GM21360 (cell line): ENCODE data around the gene RAPH1.

Experiments used
- ATAC-seq: cut with Tn5 transposase; IDR thresholded peaks from one replicate; pipeline ENCODE4 v1.9.1; 2021; ENCODE audit warnings: mild to moderate bottlenecking, moderate library complexity; ENCODE audit not compliant: unreplicated experiment

Gene RAPH1

DNA sequence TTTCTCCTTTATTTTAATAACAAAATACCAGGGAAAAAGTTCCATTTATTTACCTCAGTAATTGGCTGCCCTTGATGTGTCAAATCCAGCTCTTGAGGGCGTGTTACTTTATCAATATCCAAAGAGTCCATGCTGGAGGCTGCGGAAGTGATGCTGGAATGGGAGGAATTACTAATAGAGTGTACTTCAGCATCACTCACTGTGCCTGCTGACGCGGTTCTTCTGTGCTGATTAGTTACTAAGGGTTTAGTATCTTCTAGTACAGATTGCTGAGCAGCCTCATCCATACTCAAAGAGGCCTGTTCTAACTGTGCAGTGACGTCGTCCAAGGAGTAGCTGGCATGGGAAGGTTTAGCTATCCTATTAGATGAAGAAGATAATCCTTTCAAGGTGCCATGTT lies 45.6 kb downstream of the RAPH1 start:
- no peak for ATAC-seq

DNA sequence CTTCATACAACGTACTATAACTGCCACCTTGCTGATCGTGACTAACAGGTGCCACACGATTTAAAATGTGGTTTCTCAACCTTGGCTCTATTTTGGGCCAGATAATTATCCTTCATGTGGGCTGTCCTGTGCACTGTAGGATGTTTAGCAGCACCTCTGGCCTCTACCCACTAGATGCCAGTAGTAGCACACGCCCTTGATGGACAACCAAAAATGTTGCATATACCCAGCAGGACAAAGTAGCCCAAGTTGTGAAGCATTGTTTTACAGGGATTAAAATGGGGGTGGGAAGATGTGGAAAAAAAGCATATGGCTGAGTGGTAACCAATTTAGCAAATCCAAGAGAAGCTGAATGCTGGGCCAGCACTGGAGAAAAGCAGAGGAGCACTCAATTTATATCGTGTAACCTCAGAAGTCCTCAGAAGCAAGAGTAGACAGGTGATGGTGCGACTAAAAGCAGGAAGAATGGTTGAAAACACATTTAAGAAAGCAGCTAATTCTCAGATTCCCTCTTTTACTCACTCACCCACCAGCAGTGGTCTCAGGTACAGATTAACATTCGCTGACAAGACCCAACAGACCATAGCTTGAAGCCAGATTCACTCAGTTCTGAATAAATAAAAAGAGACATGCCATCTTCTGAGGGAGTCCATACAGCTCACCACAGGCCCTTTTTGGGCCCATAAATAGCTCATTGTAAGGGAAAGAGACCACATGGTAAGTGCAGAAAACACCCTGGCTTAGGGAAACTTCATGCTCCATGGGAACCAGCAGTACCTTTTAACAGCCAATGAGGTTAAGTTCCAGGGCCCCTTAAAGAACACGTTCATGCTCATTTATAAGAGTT lies 50.6 kb downstream of the RAPH1 start:
- ATAC-seq: peak; percentile 63

DNA sequence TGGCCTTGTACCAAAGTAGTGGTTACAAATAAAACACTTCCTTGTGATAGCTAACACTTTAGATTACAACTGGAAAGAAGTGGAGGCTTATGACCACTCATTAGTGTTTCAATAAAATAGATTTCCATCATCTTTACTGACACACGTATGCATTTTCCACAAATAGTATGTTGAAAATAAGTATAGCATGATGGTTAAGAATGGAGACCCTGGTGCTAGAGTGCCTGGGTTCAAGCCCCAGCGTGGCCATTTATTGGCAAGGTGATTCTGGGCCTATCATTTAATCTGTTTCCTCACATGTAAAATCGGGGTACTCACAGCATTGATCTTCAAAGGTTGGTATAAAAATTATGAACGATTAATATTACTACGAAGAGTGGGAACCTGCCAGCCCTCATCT lies 54.5 kb downstream of the RAPH1 start:
- ATAC-seq: no peak

DNA sequence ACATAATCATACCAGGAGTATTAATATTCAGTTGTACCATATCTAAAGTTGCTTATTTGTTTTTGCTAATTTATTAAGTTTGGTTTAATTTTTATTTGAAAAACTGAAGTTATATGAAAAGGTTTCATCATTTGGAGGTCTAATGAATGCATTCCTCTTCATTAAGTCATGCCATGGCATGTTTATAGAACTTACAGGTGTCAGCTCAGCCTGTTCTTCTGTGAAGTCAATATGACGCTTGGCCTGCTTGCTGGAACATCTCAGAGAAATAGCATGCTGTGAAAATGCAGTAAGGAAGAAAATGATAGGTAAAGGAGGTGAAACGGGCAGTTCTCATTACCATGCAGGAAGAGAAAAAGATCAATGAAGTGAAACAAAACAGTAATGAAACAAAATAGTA lies 58.2 kb downstream of the RAPH1 start:
- ATAC-seq: no peak

DNA sequence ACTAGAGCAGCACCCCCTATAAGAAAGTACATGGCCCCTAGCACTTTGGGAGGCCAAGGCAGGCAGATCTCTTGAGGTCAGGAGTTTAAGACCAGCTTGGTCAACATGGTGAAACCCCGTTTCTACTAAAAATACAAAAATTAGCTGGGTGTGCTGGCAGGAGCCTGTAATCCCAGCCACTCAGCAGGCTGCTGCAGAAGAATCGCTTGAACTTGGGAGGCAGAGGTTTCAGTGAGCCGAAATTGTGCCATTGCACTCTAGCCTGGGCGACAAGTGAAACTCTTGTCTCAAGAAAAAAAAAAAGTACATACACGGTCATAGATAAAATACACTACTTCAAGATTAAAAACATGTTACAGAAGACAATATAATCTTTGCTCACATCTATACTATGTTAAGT lies 63.8 kb downstream of the RAPH1 start:
- no peak for ATAC-seq

DNA sequence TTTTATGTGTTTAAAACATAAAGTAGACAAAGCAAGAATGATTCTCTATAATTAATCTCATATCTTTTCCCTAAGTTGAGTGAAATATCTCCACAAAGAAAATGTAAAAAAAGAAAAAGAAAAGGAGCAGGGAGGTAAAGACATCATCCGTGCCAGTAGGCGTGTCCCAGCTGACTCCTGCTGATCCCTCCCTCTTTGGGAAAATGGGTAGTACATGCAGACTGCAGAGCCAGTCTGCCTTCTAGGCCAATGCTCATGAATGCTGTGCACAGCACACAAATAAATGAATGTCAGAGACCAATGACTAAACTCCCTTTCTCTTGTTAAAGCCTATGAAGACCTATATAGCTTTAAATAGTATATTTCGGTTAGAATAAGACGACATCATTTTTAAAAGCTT lies 64.7 kb downstream of the RAPH1 start:
- ATAC-seq: no peak

DNA sequence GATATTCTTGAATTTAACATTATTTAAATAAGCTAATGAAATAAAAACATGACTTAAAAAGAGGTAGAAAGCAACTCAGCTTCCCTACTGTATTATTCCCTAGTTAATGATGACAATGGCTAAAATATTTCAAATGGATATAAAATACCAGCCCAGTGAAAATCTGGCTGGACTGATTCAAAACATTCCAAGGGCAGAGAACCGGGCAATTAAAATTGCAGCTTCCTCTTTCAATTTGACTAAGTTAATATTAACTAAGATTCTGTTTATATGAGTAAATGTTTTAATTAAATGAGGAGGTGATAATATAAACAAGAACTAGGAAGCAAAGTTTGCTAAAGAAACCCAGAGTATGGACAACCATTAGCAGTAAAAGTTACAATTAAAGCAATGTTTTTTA lies 65.6 kb downstream of the RAPH1 start:
- no peak for ATAC-seq

DNA sequence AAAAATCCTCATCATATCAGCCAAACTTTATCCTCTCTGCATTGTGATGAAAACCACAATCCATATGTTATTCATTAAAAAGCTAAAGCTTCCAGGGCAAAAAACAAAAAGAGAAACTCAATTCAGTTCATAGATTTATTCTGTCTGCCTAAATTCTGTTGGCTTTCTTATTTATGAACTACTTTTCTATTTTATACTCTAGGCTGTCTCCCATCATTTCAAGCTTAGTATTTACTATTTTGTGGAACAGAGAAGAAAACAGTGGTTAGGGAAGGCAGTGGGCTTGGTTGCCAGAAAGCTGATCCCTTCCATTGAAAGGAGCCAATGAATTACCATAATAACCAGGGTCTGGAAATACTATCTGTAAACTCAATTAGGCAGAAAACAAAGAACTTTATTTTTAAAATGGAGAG lies 71.8 kb downstream of the RAPH1 start:
- no peak for ATAC-seq

DNA sequence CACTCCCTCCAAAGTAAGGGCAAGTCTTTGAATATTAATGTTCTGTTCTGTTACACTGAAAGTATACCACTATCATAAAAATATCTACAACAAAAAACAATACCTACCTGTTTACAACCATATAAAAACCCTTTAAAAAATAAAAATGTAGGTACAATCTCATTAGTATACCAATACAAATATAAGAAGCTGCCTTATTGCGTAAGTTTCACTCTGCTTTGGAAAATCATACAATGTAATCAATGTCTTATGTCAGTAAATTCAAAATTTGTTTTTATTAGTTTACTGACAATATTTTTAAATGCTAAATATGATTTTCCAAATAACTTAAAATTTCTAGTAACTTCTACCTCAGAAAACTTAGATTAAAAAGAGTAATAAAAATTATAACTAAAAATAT lies 72.8 kb downstream of the RAPH1 start:
- no peak for ATAC-seq

DNA sequence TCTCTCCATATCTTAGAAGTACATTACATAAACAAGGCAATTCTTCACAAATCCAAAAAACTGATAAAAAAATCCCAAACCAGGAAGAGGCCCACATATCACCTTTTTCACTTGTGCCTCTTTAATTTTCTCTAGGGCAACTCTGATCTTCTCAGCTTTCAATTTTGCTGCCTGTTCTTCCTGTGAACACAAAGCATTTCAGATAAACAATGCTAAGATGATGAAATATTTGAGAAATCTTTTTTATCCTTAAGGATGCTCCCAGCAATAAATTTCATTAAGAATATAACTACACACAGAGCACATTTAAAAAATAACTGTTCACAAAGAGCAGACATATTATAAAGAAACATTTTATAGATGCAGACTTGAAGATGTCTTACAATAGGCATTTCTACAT lies 73.4 kb downstream of the RAPH1 start:
- no peak for ATAC-seq

DNA sequence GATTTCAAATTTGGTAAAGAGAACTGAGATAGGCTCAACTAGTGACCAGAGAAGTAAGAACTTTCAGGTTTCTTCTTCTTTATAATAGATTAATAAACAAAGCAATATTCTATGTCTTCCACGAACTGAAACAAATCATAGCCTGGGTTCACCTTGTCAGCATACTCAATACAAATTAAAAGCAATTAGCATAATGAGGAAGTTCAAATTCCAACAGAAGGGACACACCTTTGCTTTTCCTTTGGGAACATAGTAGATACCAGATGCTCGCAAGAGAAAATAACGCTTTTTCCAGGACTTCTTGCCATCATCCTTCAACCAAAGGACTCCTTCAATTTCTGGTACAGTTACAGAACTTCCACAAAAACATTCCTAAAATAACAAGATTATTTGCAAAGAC lies 79.9 kb downstream of the RAPH1 start:
- no peak for ATAC-seq

DNA sequence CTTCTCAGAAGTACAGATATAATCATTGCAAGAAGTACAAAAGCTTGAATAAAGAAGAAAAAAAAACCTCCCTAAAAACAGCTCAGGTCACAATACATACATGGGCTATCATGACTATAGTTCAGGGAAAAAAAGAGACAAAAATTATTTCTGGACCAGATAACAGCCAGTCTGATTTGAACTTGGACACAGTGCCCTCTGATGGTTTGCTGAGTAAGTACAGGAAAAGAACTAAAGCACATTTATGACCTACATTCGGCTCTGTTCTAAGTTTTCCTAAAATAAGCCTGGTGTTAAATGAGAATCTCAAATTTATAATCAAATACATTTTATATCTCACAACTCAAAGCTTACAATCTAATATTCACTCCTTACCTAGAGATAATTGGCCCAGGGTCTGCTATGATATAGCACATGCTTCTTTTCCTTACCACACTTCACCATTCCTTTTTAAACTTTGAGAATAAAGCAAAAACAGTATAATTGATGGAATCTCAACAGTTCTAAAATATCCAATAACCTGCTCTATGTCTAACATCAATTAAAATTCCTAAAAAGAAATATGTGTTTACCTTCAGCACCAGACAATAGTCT lies 81.1 kb downstream of the RAPH1 start:
- no peak for ATAC-seq

DNA sequence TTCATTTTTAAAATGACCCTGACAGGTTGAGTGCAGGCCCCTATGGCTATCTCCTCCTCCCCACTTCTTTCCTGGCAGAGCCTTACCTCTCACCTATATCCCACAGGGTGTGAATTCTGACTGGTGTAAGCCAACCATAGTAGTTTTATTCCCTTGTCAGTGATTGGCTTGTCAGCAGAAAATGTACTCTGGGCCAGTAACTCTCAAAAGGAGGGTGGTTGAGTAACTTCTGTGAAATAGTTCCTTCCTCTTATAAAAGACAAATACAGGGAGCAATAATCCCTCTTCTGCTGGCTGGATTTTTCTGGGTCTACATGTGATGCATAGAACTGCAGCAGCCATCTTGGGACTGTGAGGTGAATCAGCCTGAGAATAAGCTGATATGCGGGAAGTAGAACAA lies 83.4 kb downstream of the RAPH1 start:
- no peak for ATAC-seq

DNA sequence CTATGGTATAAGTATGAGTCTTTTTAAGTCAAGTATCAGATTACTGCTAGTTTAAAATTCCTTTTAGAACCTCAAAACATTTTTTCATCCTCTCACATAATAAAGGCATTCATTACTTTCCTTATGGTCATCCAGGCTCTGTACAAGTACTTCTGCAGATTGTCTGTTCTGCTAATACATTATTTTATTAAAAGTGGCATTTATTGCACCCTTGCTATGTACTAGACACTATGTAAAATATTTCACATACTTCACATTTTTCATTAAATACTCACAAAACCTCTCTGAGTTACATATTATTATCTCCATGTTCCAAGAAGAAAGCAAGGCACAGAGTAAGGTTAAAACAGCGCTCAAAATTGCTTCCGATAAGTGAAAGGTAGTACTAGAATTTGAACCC lies 84.1 kb downstream of the RAPH1 start:
- no peak for ATAC-seq

DNA sequence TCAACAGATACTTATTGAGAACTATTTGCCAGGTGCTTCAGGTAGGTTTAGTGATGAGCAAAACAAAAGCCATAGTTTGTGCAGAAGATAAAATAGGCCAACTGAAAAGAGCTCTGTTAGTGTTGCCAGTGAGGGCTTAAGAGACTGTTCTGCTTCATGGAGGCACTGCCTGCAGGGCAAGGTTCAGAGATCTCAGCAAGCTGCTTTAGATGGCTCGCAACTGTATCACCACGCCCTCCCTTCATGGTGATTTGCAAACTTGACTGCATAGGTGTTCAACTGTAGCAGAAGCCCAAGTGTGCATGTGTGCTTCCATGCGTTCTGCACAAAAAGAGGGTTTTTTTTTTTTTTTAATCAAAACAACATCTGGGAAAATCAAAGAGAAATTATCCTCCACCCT lies 84.5 kb downstream of the RAPH1 start:
- ATAC-seq: no peak

DNA sequence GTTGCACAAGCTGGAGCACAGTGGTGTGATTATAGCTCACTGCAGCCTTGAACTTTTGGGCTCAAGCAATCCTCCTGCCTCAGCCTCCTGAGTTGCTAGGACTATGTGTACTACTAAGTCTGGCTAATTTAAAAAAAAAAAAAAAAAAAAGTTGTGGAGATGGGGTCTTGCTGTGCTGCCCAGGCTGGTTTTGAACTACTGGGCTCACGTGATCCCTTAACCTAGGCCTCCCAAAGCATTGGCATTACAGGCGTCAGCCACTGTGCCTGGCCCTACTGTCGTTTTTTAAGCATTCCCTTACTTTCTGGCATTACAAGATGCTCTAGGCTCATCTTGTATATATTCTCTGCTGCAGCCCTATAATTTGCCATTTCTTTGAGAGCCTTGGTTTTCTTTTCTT lies 88.3 kb downstream of the RAPH1 start:
- no peak for ATAC-seq

DNA sequence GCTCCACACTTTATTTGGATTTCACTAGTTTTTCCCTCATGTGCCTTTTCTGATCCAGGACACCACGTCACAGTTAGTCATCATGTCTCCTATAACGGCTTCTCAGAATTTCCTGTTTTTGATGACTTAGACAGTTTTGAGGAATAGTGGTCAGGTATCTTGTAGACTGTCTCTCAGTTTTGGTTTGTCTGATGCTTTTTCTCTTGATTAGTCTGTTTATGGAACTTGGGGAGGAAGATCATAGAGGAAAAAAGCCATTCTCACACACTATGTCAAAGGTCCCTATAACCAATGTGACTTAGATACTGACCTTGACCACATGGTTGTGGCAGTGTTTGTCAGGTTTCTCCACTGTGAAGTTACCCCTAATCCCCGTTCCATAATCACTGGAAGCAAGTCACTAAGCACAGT lies 89.0 kb downstream of the RAPH1 start:
- no peak for ATAC-seq

DNA sequence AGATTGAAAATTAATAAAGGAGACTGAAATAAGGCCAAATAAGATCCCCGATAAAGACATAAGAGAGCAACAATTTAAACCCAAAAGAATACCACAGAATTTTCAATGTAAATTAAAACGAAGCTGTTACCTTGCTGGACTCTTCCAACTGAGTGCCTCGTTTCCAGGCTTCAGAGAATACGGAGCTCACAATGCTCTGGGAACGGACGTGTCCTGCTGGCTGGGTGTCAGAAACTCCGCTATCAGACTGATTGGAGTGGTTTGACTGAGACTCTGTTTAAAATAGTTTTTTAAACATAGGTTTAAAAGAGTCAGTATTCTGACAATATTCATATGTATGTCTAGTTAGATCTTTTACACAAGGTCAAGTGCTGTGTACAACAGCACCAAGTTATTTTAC lies 90.4 kb downstream of the RAPH1 start:
- ATAC-seq: no peak

DNA sequence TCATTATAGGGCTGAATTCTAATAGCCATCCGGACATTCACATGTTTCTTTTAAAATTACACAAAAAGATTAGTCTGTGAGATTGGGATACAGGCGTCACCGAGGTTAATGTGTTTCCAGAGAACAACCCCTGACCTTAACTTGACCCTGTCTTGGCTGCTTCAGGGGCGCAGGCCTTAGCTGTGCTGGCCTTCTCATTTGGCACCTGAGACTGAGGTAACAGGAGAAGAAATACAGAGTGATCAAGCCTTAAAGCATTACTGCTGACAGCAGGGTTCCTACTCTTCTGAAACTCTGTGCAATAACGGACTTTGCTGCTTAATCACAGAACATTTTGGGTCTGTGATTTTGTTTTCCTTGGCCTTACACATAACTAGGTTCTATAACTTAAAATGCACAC lies 92.6 kb downstream of the RAPH1 start:
- ATAC-seq: no peak

DNA sequence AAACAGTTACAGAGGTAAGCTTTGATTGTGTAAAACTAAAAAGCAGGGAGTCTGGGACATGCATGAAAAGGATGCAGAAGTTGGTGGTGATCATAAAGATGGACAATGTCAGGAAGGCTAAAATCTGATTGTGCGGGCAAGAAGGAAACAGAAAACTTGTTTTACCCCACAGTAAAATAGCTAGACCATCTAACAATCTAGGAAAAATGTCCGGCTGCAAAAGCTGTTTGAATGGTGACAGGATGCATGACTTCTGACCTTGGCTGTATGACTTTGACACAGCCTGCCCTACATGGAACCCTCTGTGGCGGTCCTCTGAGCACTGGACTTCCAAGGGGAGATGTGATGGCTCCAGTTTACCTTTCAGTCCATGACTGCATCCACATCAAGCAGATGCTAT lies 93.6 kb downstream of the RAPH1 start:
- no peak for ATAC-seq

DNA sequence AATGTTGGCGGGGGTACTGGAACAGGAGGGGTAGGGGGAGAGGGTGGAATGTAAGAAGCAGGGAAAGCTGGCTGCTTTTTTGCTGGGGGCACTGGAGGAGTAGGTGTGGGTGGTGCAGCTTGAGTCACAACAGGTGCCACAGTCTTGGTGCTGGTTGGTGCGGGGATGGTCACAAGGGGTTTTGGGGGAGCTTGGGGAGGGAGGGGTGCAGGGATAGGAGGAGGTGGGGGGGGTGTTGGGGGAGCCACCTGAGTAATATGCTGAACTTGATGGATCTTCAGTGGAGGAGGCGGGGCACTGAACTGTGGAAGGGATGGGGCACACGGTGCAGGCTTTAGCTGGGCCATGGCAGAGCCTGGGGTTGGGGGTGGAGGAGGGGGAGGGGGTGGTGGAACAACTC lies 94.4 kb downstream of the RAPH1 start:
- no peak for ATAC-seq

DNA sequence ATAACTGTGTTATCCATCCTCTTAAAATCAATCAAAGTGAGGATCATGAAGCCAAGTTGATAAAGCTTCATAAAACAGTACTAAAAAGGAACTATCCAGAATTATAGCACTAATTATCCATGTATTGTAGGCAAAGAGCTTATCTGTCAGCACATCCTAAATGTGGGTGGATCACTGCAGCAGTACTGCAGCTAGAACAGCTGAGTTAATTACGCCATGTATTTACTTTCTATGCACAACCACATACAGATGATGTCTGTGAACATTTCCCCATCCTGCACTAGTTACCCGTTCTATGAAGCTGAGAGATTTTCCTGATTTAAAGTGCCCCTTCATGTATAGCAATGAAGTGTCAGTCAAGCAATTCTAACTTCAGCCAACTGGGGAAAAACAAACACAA lies 96.6 kb downstream of the RAPH1 start:
- no peak for ATAC-seq

DNA sequence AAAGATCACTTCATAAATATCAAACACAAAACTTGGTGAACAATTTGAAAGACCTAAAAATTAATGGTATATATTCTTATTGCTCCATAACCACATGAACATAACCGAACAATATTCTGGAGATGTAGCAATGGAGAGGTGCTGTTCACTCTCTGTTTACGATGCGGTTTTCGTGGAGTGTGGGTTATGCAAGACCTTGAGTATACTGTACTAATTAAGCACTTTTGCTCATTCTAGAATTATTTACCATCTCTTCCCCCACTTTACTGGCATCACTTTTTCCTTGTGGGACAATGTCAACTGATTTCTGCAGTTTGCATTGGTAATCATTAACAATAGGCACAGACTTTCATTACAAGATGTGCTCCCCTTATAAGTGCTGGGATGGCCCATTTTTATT lies 97.6 kb downstream of the RAPH1 start:
- ATAC-seq: no peak
